SK-N-SH (cell line): Measurements from ENCODE around the gene NCBP2L. TPM values are rescaled to one million over a fixed set of nuclear protein-coding genes. Genes with fewer than 3 reads are reported as not detected.

Experiments used
- CTCF ChIA-PET: fragments of 300-600, 350-600 bp; formaldehyde crosslinking; extraction: SDS; loops from one replicate; lab custom pipeline; 2021; lab: Yijun Ruan, JAX
- POLR2A ChIA-PET: fragments of 350-600 bp; sonication (Branson Sonifier 250); formaldehyde crosslinking; extraction: SDS; loops from one replicate; lab custom pipeline; 2020; ENCODE audit warnings: antibody characterized with exemption, inconsistent platforms; lab: Yijun Ruan, JAX
- DNase-seq: peaks from one replicate; pipeline ENCODE4 v3.0.0; 2012
- H2AFZ ChIP-seq: fragments of 200-600 bp; sonication (generic); 2 replicates; pipeline ENCODE4 v1.8.1; 2016; ENCODE audit warnings: antibody characterized with exemption, mild to moderate bottlenecking, low read depth
- H3F3A ChIP-seq: fragments of 200-600 bp; sonication (generic); replicated peaks from 2 replicates; pipeline ENCODE3; 2016; ENCODE audit warnings: antibody characterized with exemption, mild to moderate bottlenecking; ENCODE audit not compliant: insufficient read depth
- H3K27ac ChIP-seq, 2 experiments: fragments of 200-500 bp in 1 of 2; fragments of 200-600 bp in 1 of 2; sonication (Bioruptor generic) in 1 of 2; sonication (generic), shearing (Covaris generic) in 1 of 2; 2 replicates each; pipeline versions ENCODE4 v1.5.1 to v1.6.1; 2014 to 2016; ENCODE audit warnings: low read depth in 2 of 2, inconsistent platforms in 1 of 2, low read length in 1 of 2, mild to moderate bottlenecking in 1 of 2, mixed read lengths in 1 of 2
- H3K27me3 ChIP-seq: fragments of 200-600 bp; sonication (generic), shearing (Covaris generic); 2 replicates; pipeline ENCODE4 v1.6.1; 2016; ENCODE audit warnings: mixed run types; ENCODE audit not compliant: insufficient read depth
- H3K36me3 ChIP-seq, 2 experiments: fragments of 200-500 bp in 1 of 2; fragments of 200-600 bp in 1 of 2; sonication (Bioruptor generic) in 1 of 2; sonication (generic) in 1 of 2; replicated peaks in 1 of 2; 2 replicates each; pipeline versions ENCODE3 to v1.5.1; 2014 to 2016; ENCODE audit warnings: low read length in 1 of 2, mild to moderate bottlenecking in 1 of 2; ENCODE audit not compliant: insufficient read depth in 2 of 2, control insufficient read depth in 1 of 2
- H3K4me1 ChIP-seq, 2 experiments: fragments of 200-500 bp in 1 of 2; fragments of 200-600 bp in 1 of 2; sonication (Bioruptor generic) in 1 of 2; sonication (generic), shearing (Covaris generic) in 1 of 2; 2 replicates each; pipeline versions ENCODE4 v1.5.1 to v1.6.1; 2014 to 2016; ENCODE audit warnings: low read depth in 1 of 2, low read length in 1 of 2, mixed run types in 1 of 2; ENCODE audit not compliant: insufficient read depth in 2 of 2, control insufficient read depth in 1 of 2
- H3K4me2 ChIP-seq: fragments of 200-600 bp; sonication (generic), shearing (Covaris generic); 2 replicates; pipeline ENCODE4 v1.6.1; 2017; ENCODE audit warnings: mixed run types
- H3K4me3 ChIP-seq, 2 experiments: fragments of 200-500 bp in 1 of 2; fragments of 200-600 bp in 1 of 2; sonication (Bioruptor generic) in 1 of 2; sonication (generic), shearing (Covaris generic) in 1 of 2; 2 replicates each; pipeline versions ENCODE4 v1.5.1 to v1.8.1; 2014 to 2016; ENCODE audit warnings: low read depth in 2 of 2, inconsistent platforms in 1 of 2, low read length in 1 of 2, mild to moderate bottlenecking in 1 of 2, mixed read lengths in 1 of 2, moderate library complexity in 1 of 2
- H3K79me2 ChIP-seq: fragments of 200-600 bp; sonication (generic); 2 replicates; pipeline ENCODE4 v1.8.1; 2017; ENCODE audit warnings: mild to moderate bottlenecking; ENCODE audit not compliant: insufficient read depth
- H3K9ac ChIP-seq: fragments of 200-600 bp; sonication (generic); 2 replicates; pipeline ENCODE4 v1.6.1; 2017; ENCODE audit warnings: mixed run types
- H3K9me2 ChIP-seq: fragments of 200-600 bp; sonication (generic); 2 replicates; pipeline ENCODE4 v1.6.1; 2017; ENCODE audit warnings: mixed run types
- H3K9me3 ChIP-seq: fragments of 200-600 bp; sonication (generic); 2 replicates; pipeline ENCODE4 v1.6.1; 2017; ENCODE audit warnings: mixed run types, mild to moderate bottlenecking, moderate library complexity
- H4K20me1 ChIP-seq: fragments of 200-600 bp; sonication (generic); 2 replicates; pipeline ENCODE4 v1.6.1; 2017; ENCODE audit warnings: mild to moderate bottlenecking, mixed run types; ENCODE audit not compliant: insufficient read depth
- CHD2 ChIP-seq: fragments of 150-350 bp; IDR thresholded peaks from 2 replicates; pipeline ENCODE4 v1.6.1; 2018; ENCODE audit warnings: low read length; ENCODE audit not compliant: partially characterized antibody
- ELF1 ChIP-seq: IDR thresholded peaks from 2 replicates; pipeline ENCODE4 v1.4.0; 2012
- FOSL2 ChIP-seq: IDR thresholded peaks from 2 replicates; pipeline ENCODE4 v1.4.0; 2012; ENCODE audit warnings: low read depth, mild to moderate bottlenecking, moderate library complexity, borderline replicate concordance
- FOXJ3 ChIP-seq: sonication (generic); formaldehyde crosslinking; IDR thresholded peaks from 2 replicates; pipeline ENCODE4 v1.5.1; 2020; ENCODE audit warnings: mild to moderate bottlenecking, missing genetic modification reagents
- JUND ChIP-seq: IDR thresholded peaks from 2 replicates; pipeline ENCODE4 v1.4.0; 2012
- MEF2A ChIP-seq: IDR thresholded peaks from 2 replicates; pipeline ENCODE4 v1.4.0; 2012; ENCODE audit warnings: low read depth, borderline replicate concordance
- MXI1 ChIP-seq: IDR thresholded peaks from 2 replicates; pipeline ENCODE4 v1.6.1; 2012; ENCODE audit warnings: mild to moderate bottlenecking, low read depth, low read length, improper control_type of control experiment
- NFIC ChIP-seq: IDR thresholded peaks from 2 replicates; pipeline ENCODE4 v1.4.0; 2012; ENCODE audit warnings: borderline replicate concordance
- NRF1 ChIP-seq: IDR thresholded peaks from 2 replicates; pipeline ENCODE4 v1.6.1; 2012; ENCODE audit warnings: low read depth, mild to moderate bottlenecking, low read length
- POLR2AphosphoS5 ChIP-seq: IDR thresholded peaks from 2 replicates; pipeline ENCODE4 v1.6.1; 2012; ENCODE audit warnings: low read depth, low read length
- RAD21 ChIP-seq: IDR thresholded peaks from 2 replicates; pipeline ENCODE4 v1.6.1; 2012; ENCODE audit warnings: mild to moderate bottlenecking, low read length
- RCOR1 ChIP-seq: fragments of 150-350 bp; IDR thresholded peaks from 2 replicates; pipeline ENCODE4 v1.6.1; 2017; ENCODE audit warnings: antibody characterized with exemption, low read length
- RXRA ChIP-seq: IDR thresholded peaks from 2 replicates; pipeline ENCODE4 v1.4.0; 2012; ENCODE audit warnings: low read depth, mild to moderate bottlenecking, borderline replicate concordance
- USF2 ChIP-seq: fragments of 150-350 bp; IDR thresholded peaks from 2 replicates; pipeline ENCODE4 v1.6.1; 2017; ENCODE audit warnings: antibody characterized with exemption, low read length, low read depth, borderline replicate concordance
- WGBS: methylation state at CpG from one replicate; pipeline ENCODE4 v1.1.6; 2017; ENCODE audit warnings: low lambda C conversion rate; 5-methylcytosine and 5-hydroxymethylcytosine counted together
- polyA plus RNA-seq, 3 experiments: library from polyadenylated mRNA; depleted of rRNA; stranded (reverse); fragments of >200 nt; gene quantifications; 2 replicates each; pipeline ENCODE4 v1.2.3, GENCODE V29; 2012
- TF ChIP-seq, protein P1 (sequence below): IDR thresholded peaks from 2 replicates; pipeline ENCODE4 v1.4.0; 2012; ENCODE audit warnings: low read depth
- TF ChIP-seq, protein P2 (sequence below): fragments of 150-350 bp; IDR thresholded peaks from 2 replicates; pipeline ENCODE4 v1.6.1; 2016; ENCODE audit warnings: mild to moderate bottlenecking, low read depth, low read length
- TF ChIP-seq, protein P3 (sequence below): IDR thresholded peaks from 2 replicates; pipeline ENCODE4 v1.4.0; 2012; ENCODE audit warnings: low read depth, borderline replicate concordance

Gene NCBP2L
- polyA plus RNA-seq, 1 of the 3 experiments (the other 2 are of a cell fraction) = not detected

- Histone ChIP-seq H3K9me2 (no peaks in the 10 kb centered on the region), H3K4me2 (no peak overlapping the region), H3K27ac (no peak overlapping the region), H3K79me2 (no peaks in the 10 kb centered on the region), H3K9ac (no peak overlapping the region), H3F3A (no peaks in the 10 kb centered on the region)
- no peak for DNase-seq
- no peak for TF ChIP-seq ELF1
- no peak for TF ChIP-seq FOSL2
- no peak for TF ChIP-seq RCOR1
- TF ChIP-seq POLR2AphosphoS5 = no peak
- no peak for TF ChIP-seq MXI1
- no peak for TF ChIP-seq NFIC
- TF ChIP-seq RXRA = no peak
- no peak for TF ChIP-seq RAD21
- TF ChIP-seq, all 33 proteins: peak for 0
- H3K27me3 ChIP-seq = no peaks in the 10 kb centered on the region; the same call in 1 of the 2 replicates
- H3K36me3 ChIP-seq = no peaks in the 10 kb centered on the region
- H2AFZ ChIP-seq = no peak overlapping the region
- ChIA-PET POLR2A (no interaction called here), CTCF (no interaction called here)
- H4K20me1 ChIP-seq = no peaks in the 10 kb centered on the region
- H3K4me1 ChIP-seq = no peaks in the 10 kb centered on the region
- H3K9me3 ChIP-seq = no peaks in the 10 kb centered on the region
- no peak overlapping the region for H3K4me3 ChIP-seq
These were observed 41.5 kb downstream of the NCBP2L start for GRCh38 chrX:107818900-107819521.

- Histone ChIP-seq H2AFZ (no peak overlapping the region), H4K20me1 (no peaks in the 10 kb centered on the region), H3K9me2 (no peaks in the 10 kb centered on the region), H3K27me3 (no peaks in the 10 kb centered on the region; the same call in 1 of the 2 replicates)
- POLR2A ChIA-PET = no interaction called here
- WGBS = 8% methylated on average over 2 of the region's 2 CpGs
- TF ChIP-seq NFIC (no peak), RCOR1 (no peak), MEF2A (no peak), NRF1 (no peak), JUND (no peak), USF2 (no peak), FOXJ3 (CRISPR knock-in tag) (no peak), CHD2 (no peak)
- TF ChIP-seq, protein P1, sequence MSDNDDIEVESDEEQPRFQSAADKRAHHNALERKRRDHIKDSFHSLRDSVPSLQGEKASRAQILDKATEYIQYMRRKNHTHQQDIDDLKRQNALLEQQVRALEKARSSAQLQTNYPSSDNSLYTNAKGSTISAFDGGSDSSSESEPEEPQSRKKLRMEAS = no peak
- TF ChIP-seq, protein P2, sequence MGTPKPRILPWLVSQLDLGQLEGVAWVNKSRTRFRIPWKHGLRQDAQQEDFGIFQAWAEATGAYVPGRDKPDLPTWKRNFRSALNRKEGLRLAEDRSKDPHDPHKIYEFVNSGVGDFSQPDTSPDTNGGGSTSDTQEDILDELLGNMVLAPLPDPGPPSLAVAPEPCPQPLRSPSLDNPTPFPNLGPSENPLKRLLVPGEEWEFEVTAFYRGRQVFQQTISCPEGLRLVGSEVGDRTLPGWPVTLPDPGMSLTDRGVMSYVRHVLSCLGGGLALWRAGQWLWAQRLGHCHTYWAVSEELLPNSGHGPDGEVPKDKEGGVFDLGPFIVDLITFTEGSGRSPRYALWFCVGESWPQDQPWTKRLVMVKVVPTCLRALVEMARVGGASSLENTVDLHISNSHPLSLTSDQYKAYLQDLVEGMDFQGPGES = no peak
- TF ChIP-seq, protein P3, sequence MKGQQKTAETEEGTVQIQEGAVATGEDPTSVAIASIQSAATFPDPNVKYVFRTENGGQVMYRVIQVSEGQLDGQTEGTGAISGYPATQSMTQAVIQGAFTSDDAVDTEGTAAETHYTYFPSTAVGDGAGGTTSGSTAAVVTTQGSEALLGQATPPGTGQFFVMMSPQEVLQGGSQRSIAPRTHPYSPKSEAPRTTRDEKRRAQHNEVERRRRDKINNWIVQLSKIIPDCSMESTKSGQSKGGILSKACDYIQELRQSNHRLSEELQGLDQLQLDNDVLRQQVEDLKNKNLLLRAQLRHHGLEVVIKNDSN = no peak
- TF ChIP-seq, all 33 proteins: peak for 0
- H3K4me2 ChIP-seq = no peak overlapping the region
- no peaks in the 10 kb centered on the region for H3F3A ChIP-seq
- CTCF ChIA-PET = no interaction called here
- no peaks in the 10 kb centered on the region for H3K4me1 ChIP-seq
- no peaks in the 10 kb centered on the region for H3K9me3 ChIP-seq
- no peak overlapping the region for H3K9ac ChIP-seq
- H3K4me3 ChIP-seq = no peak overlapping the region
- H3K36me3 ChIP-seq = no peaks in the 10 kb centered on the region
- no peaks in the 10 kb centered on the region for H3K79me2 ChIP-seq
- DNase-seq = no peak
- no peak overlapping the region for H3K27ac ChIP-seq
These were observed 45.5 kb downstream of the NCBP2L start for GRCh38 chrX:107823042-107823441.
